SK-N-SH treated with all-trans-retinoic acid at 6 μM for 48 hours (cell line): ENCODE measurements around the gene PKNOX2.

Source experiments
- ATAC-seq: fragments of 200-7000 bp; cut with Tn5 transposase; 3 replicates; pipeline ENCODE4 v1.9.1; 2020; ENCODE audit warnings: mild to moderate bottlenecking, moderate library complexity
- ARNTL ChIP-seq: fragments of 450-650 bp; formaldehyde crosslinking; IDR thresholded peaks from 2 replicates; pipeline ENCODE4 v1.5.0; 2020; ENCODE audit warnings: low read depth, mild to moderate bottlenecking, moderate library complexity, borderline replicate concordance
- BACH2 ChIP-seq: fragments of 250-450 bp; sonication (Bioruptor Pico); IDR thresholded peaks from 2 replicates; pipeline ENCODE4 v1.9.0; 2021; ENCODE audit warnings: mild to moderate bottlenecking, borderline replicate concordance
- CREB5 ChIP-seq: fragments of 250-450 bp; sonication (Bioruptor Pico); IDR thresholded peaks from 2 replicates; pipeline ENCODE4 v1.5.1; 2020; ENCODE audit warnings: low read depth, mild to moderate bottlenecking, moderate library complexity
- CSDC2 ChIP-seq: fragments of 250-450 bp; sonication (Bioruptor Pico); IDR thresholded peaks from 2 replicates; pipeline ENCODE4 v1.5.0; 2020; ENCODE audit warnings: mild to moderate bottlenecking, moderate library complexity
- CSRNP3 ChIP-seq: fragments of 250-450 bp; sonication (Bioruptor Pico); IDR thresholded peaks from 2 replicates; pipeline ENCODE4 v1.5.1; 2021; ENCODE audit warnings: mild to moderate bottlenecking, moderate library complexity
- ESRRG ChIP-seq: fragments of 250-450 bp; sonication (Bioruptor Pico); IDR thresholded peaks from 2 replicates; pipeline ENCODE4 v1.6.1; 2021; ENCODE audit warnings: mild to moderate bottlenecking
- GLIS3 ChIP-seq: fragments of 250-450 bp; sonication (Bioruptor Pico); IDR thresholded peaks from 2 replicates; pipeline ENCODE4 v1.5.0; 2020; ENCODE audit warnings: mild to moderate bottlenecking, moderate library complexity
- ISL1 ChIP-seq: fragments of 250-450 bp; sonication (Bioruptor Pico); IDR thresholded peaks from 2 replicates; pipeline ENCODE4 v2.1.2; 2022; ENCODE audit warnings: mild to moderate bottlenecking, moderate library complexity
- OSR1 ChIP-seq: fragments of 250-450 bp; sonication (Bioruptor Pico); IDR thresholded peaks from 2 replicates; pipeline ENCODE4 v1.8.0; 2022; ENCODE audit warnings: moderate library complexity, mild to moderate bottlenecking, inconsistent platforms
- PATZ1 ChIP-seq: fragments of 250-450 bp; sonication (Bioruptor Pico); IDR thresholded peaks from 2 replicates; pipeline ENCODE4 v1.8.0; 2020; ENCODE audit warnings: mild to moderate bottlenecking, moderate library complexity, borderline replicate concordance
- POU6F1 ChIP-seq: fragments of 250-450 bp; sonication (Bioruptor Pico); IDR thresholded peaks from 2 replicates; pipeline ENCODE4 v1.8.0; 2021; ENCODE audit warnings: low read depth, mild to moderate bottlenecking, moderate library complexity, borderline replicate concordance
- PPARA ChIP-seq: fragments of 250-450 bp; sonication (Bioruptor Pico); IDR thresholded peaks from 2 replicates; pipeline ENCODE4 v1.5.0; 2020; ENCODE audit warnings: mild to moderate bottlenecking, borderline replicate concordance
- RARB ChIP-seq: fragments of 250-450 bp; sonication (Bioruptor Pico); IDR thresholded peaks from 2 replicates; pipeline ENCODE4 v1.8.0; 2021; ENCODE audit warnings: mild to moderate bottlenecking, moderate library complexity
- SNAI2 ChIP-seq: fragments of 250-450 bp; sonication (Bioruptor Pico); IDR thresholded peaks from 2 replicates; pipeline ENCODE4 v1.5.0; 2020; ENCODE audit warnings: mild to moderate bottlenecking, moderate library complexity
- TCF4 ChIP-seq: fragments of 250-450 bp; sonication (Bioruptor Pico); IDR thresholded peaks from 2 replicates; pipeline ENCODE4 v1.8.0; 2021; ENCODE audit warnings: mild to moderate bottlenecking, moderate library complexity, borderline replicate concordance
- TOX ChIP-seq: fragments of 250-450 bp; sonication (Bioruptor Pico); IDR thresholded peaks from 2 replicates; pipeline ENCODE4 v1.8.0; 2021; ENCODE audit warnings: mild to moderate bottlenecking, moderate library complexity, borderline replicate concordance
- ZC3H10 ChIP-seq: fragments of 250-450 bp; sonication (Bioruptor Pico); IDR thresholded peaks from 2 replicates; pipeline ENCODE4 v1.5.1; 2021; ENCODE audit warnings: mild to moderate bottlenecking, moderate library complexity
- ZFP3 ChIP-seq: fragments of 250-450 bp; sonication (Bioruptor Pico); IDR thresholded peaks from 2 replicates; pipeline ENCODE4 v1.5.0; 2020; ENCODE audit warnings: mild to moderate bottlenecking, moderate library complexity
- ZFP30 ChIP-seq: fragments of 450-650 bp; formaldehyde crosslinking; IDR thresholded peaks from 2 replicates; pipeline ENCODE4 v1.5.0; 2022; ENCODE audit warnings: mild to moderate bottlenecking, moderate library complexity
- ZNF565 ChIP-seq: fragments of 450-650 bp; formaldehyde crosslinking; conservative IDR thresholded peaks from 2 replicates; pipeline ENCODE4 v1.5.0; 2020; ENCODE audit warnings: low read depth, mild to moderate bottlenecking, moderate library complexity
- ZNF70 ChIP-seq: fragments of 450-650 bp; formaldehyde crosslinking; IDR thresholded peaks from 2 replicates; pipeline ENCODE4 v1.5.0; 2020; ENCODE audit warnings: mild to moderate bottlenecking, moderate library complexity
- ZNF8 ChIP-seq: fragments of 450-650 bp; formaldehyde crosslinking; IDR thresholded peaks from 2 replicates; pipeline ENCODE4 v1.5.0; 2020; ENCODE audit warnings: mild to moderate bottlenecking, moderate library complexity

Gene PKNOX2

GRCh38 chr11:125443767-125444311, 279.3 kb downstream of the PKNOX2 start (continued):
- TF ChIP-seq CSRNP3 (CRISPR knock-in tag) (no peak), CREB5 (CRISPR knock-in tag) (no peak), CSDC2 (CRISPR knock-in tag) (no peak)

GRCh38 chr11:125445731-125446130, 281.2 kb downstream of the PKNOX2 start:
- no peak for ATAC-seq
- no peak for TF ChIP-seq GLIS3 (CRISPR knock-in tag)
- no peak for TF ChIP-seq CSDC2 (CRISPR knock-in tag)
- no peak for TF ChIP-seq CREB5 (CRISPR knock-in tag)
- no peak for TF ChIP-seq ZFP3 (CRISPR knock-in tag)
- no peak for TF ChIP-seq TCF4
- no peak for TF ChIP-seq TOX (CRISPR knock-in tag)
- TF ChIP-seq SNAI2 (CRISPR knock-in tag) = no peak
- no peak for TF ChIP-seq ISL1 (CRISPR knock-in tag)
- no peak for TF ChIP-seq ZNF70 (CRISPR knock-in tag)
- TF ChIP-seq OSR1 (CRISPR knock-in tag) = no peak

GRCh38 chr11:125446279-125446678, 281.7 kb downstream of the PKNOX2 start:
- TF ChIP-seq SNAI2 (CRISPR knock-in tag) (no peak), ZFP3 (CRISPR knock-in tag) (no peak), POU6F1 (CRISPR knock-in tag) (no peak), CSDC2 (CRISPR knock-in tag) (no peak), RARB (CRISPR knock-in tag) (no peak), TOX (CRISPR knock-in tag) (no peak), ESRRG (CRISPR knock-in tag) (no peak), ZNF565 (CRISPR knock-in tag) (no peak), ARNTL (no peak), ZFP30 (CRISPR knock-in tag) (no peak), BACH2 (CRISPR knock-in tag) (no peak), ZNF8 (CRISPR knock-in tag) (no peak), PATZ1 (CRISPR knock-in tag) (no peak), PPARA (CRISPR knock-in tag) (no peak), ZNF70 (CRISPR knock-in tag) (no peak), CREB5 (CRISPR knock-in tag) (no peak), ISL1 (CRISPR knock-in tag) (no peak), GLIS3 (CRISPR knock-in tag) (no peak), ZC3H10 (CRISPR knock-in tag) (no peak)
- ATAC-seq = no peak
